K562 (cell line): Measurements from ENCODE around the gene PHETA1. TPM values are rescaled to one million over a fixed set of nuclear protein-coding genes. Genes with fewer than 3 reads are reported as not detected.

Experiments used
- ATAC-seq: fragments of 200-7000 bp; cut with Tn5 transposase; 3 replicates; pipeline ENCODE4 v1.9.1; 2020; ENCODE audit warnings: moderate library complexity
- BruUV-seq: library from RNA; stranded (reverse); fragments of 400-500 nt; replicated peaks from 2 replicates; lab custom pipeline; 2021; lab: Mats Ljungman, UMichigan
- CTCF ChIA-PET: fragments of 300-600 bp; formaldehyde crosslinking; extraction: SDS; loops from one replicate; lab custom pipeline; 2021; ENCODE audit warnings: low intra/inter-chr PET ratio; lab: Yijun Ruan, JAX
- POLR2A ChIA-PET: fragments of 300-600, 350-650 bp; sonication (Branson Sonifier 250); formaldehyde crosslinking; extraction: SDS; loops from one replicate; lab custom pipeline; 2021; ENCODE audit warnings: antibody characterized with exemption, inconsistent platforms; lab: Yijun Ruan, JAX
- DNase-seq, 4 experiments: peaks; one replicate each; pipeline versions ENCODE4 v3.0.0 to v3.0.0-alpha.2; 2011 to 2018; ENCODE audit warnings: low spot score in 3 of 4, mixed read lengths in 3 of 4; ENCODE audit errors: extremely low read depth in 1 of 4
- FAIRE-seq: peaks from 2 replicates; lab custom pipeline; 2011; peaks lifted over from hg19 to GRCh38; lab: Jason Lieb, UNC
- H2AFZ ChIP-seq: 2 replicates; pipeline ENCODE4 v1.6.0; 2011; ENCODE audit warnings: low read depth, low read length, control low read depth, inconsistent platforms
- H3K27ac ChIP-seq: fragments of 200-600 bp; 3 replicates; pipeline ENCODE4 v1.8.0; 2011; ENCODE audit warnings: low read depth, mild to moderate bottlenecking, control low read depth, inconsistent platforms, low read length, moderate library complexity, mixed read lengths; ENCODE audit errors: extremely low read depth
- H3K27me3 ChIP-seq, 2 experiments: fragments of 300-600 bp in 1 of 2; 2 replicates in 1 of 2; 3 replicates in 1 of 2; pipeline versions ENCODE4 v1.6.0 to v1.8.0; 2011; ENCODE audit warnings: inconsistent platforms in 2 of 2, low read length in 2 of 2, mild to moderate bottlenecking in 1 of 2, mixed read lengths in 1 of 2, moderate library complexity in 1 of 2; ENCODE audit not compliant: control insufficient read depth in 2 of 2, insufficient read depth in 2 of 2
- H3K36me3 ChIP-seq: fragments of 300-600 bp; 3 replicates; pipeline ENCODE4 v1.8.0; 2011; ENCODE audit warnings: mild to moderate bottlenecking, low read length, inconsistent platforms; ENCODE audit not compliant: control insufficient read depth, insufficient read depth
- H3K4me1 ChIP-seq, 2 experiments: fragments of 200-600 bp in 1 of 2; replicated peaks in 1 of 2; 2 replicates in 1 of 2; 3 replicates in 1 of 2; pipeline versions ENCODE4 v1.5.1 to v1.8.0; 2011; ENCODE audit warnings: inconsistent platforms in 2 of 2, low read length in 2 of 2, mild to moderate bottlenecking in 1 of 2, mixed read lengths in 1 of 2, moderate library complexity in 1 of 2; ENCODE audit not compliant: control insufficient read depth in 2 of 2, insufficient read depth in 2 of 2
- H3K4me2 ChIP-seq: 2 replicates; pipeline ENCODE4 v1.6.1; 2011; ENCODE audit warnings: low read length, control low read depth, inconsistent platforms, mixed read lengths; ENCODE audit not compliant: insufficient read depth
- H3K4me3 ChIP-seq: fragments of 200-600 bp; sonication (generic), shearing (Covaris generic); 2 replicates; pipeline ENCODE4 v1.5.1; 2016; ENCODE audit warnings: control low read depth, inconsistent platforms
- H3K79me2 ChIP-seq: fragments of 200-600 bp; 3 replicates; pipeline ENCODE4 v1.8.0; 2011; ENCODE audit warnings: low read length, inconsistent platforms; ENCODE audit not compliant: control insufficient read depth, insufficient read depth
- H3K9ac ChIP-seq, 2 experiments: 2 replicates each; pipeline versions ENCODE4 v1.6.0 to v1.6.1; 2011; ENCODE audit warnings: low read depth in 2 of 2, low read length in 2 of 2, control low read depth in 1 of 2, inconsistent platforms in 1 of 2, mild to moderate bottlenecking in 1 of 2, mixed read lengths in 1 of 2; ENCODE audit not compliant: insufficient read depth in 1 of 2
- H3K9me1 ChIP-seq: one replicate; pipeline ENCODE4 v1.6.0; 2011; ENCODE audit warnings: inconsistent platforms, mild to moderate bottlenecking, low read length, moderate library complexity; ENCODE audit not compliant: control insufficient read depth, insufficient read depth
- H3K9me3 ChIP-seq: replicated peaks from 2 replicates; pipeline ENCODE4 v1.5.1; 2011; ENCODE audit warnings: low read depth, low read length, inconsistent platforms; ENCODE audit not compliant: control insufficient read depth, insufficient read depth
- H4K20me1 ChIP-seq: replicated peaks from 2 replicates; pipeline ENCODE4 v1.6.1; 2011; ENCODE audit warnings: low read length, inconsistent platforms, mixed read lengths; ENCODE audit not compliant: control insufficient read depth, insufficient read depth
- CBFA2T3 ChIP-seq: fragments of 450-650 bp; IDR thresholded peaks from 2 replicates; pipeline ENCODE4 v1.6.1; 2017
- CREM ChIP-seq: IDR thresholded peaks from 2 replicates; pipeline ENCODE4 v1.6.1; 2014; ENCODE audit warnings: antibody characterized with exemption, low read depth
- DNMT1 ChIP-seq: fragments of 450-650 bp; IDR thresholded peaks from 2 replicates; pipeline ENCODE4 v1.6.1; 2016; ENCODE audit warnings: antibody characterized with exemption, mild to moderate bottlenecking
- KDM1A ChIP-seq, 2 experiments: fragments of 450-650 bp; IDR thresholded peaks; 2 replicates each; pipeline ENCODE4 v1.6.1; 2016; ENCODE audit warnings: mild to moderate bottlenecking in 2 of 2
- NFE2L1 ChIP-seq: fragments of 450-650 bp; IDR thresholded peaks from 2 replicates; pipeline ENCODE4 v1.6.1; 2016; ENCODE audit warnings: missing genetic modification characterization, low read depth, mild to moderate bottlenecking, missing compliant biosample characterization, moderate library complexity, borderline replicate concordance
- RUNX1 ChIP-seq: sonication (generic); IDR thresholded peaks from 2 replicates; pipeline ENCODE4 v1.6.1; 2016; ENCODE audit warnings: antibody characterized with exemption, low read depth
- SMAD4 ChIP-seq: fragments of 250-450 bp; sonication (Bioruptor Pico); conservative IDR thresholded peaks from 2 replicates; pipeline ENCODE4 v1.8.0; 2021; ENCODE audit warnings: inconsistent platforms, mild to moderate bottlenecking, moderate library complexity
- SPI1 ChIP-seq: IDR thresholded peaks from 2 replicates; pipeline ENCODE4 v1.6.1; 2011; ENCODE audit warnings: low read depth, low read length, control low read depth, borderline replicate concordance
- ZNF76 ChIP-seq: fragments of 250-450 bp; sonication (Bioruptor Pico); IDR thresholded peaks from 2 replicates; pipeline ENCODE4 v1.4.0; 2020; ENCODE audit warnings: mild to moderate bottlenecking, moderate library complexity, borderline replicate concordance
- WGBS: fragments of 100-300 bp; shearing (Covaris generic); methylation state at CpG from one replicate; pipeline ENCODE4 v1.1.6; 2016; ENCODE audit warnings: low coverage, mixed read lengths; ENCODE audit not compliant: insufficient coverage; ENCODE audit errors: missing lambda C conversion rate; 5-methylcytosine and 5-hydroxymethylcytosine counted together
- in situ Hi-C: fragments of 300-500 bp; cut with MboI; formaldehyde crosslinking; loops from 4 replicates; pipeline ENCODE4 v1.15.0; 2018; ENCODE audit warnings: inconsistent platforms, mixed read lengths
- intact Hi-C: fragments of 100-400 bp; cut with micrococcal nuclease; formaldehyde crosslinking; loops from 2 replicates; pipeline ENCODE4 v1.14.2; 2022
- polyA plus RNA-seq, 8 experiments: library from polyadenylated mRNA; depleted of rRNA in 4 of 8; stranded (reverse) in 5 of 8; unstranded in 3 of 8; fragments of >200 nt; fragmentation: Nextera tagmentation in 2 of 8; fragmentation: Illumina TruSeq in 1 of 8; extraction: Ambion mirVana in 2 of 8; extraction: Trizol in 1 of 8; gene quantifications; 2 replicates each; pipeline versions ENCODE4 v1.2.1 to v1.2.3, GENCODE V29; 2011 to 2014; ENCODE audit warnings: inconsistent platforms in 1 of 8, missing spikeins in 1 of 8
- total RNA-seq, 7 experiments: library from RNA; depleted of rRNA in 6 of 7; stranded (reverse); fragments of >200 nt in 6 of 7; fragmentation: Illumina TruSeq in 2 of 7; extraction: Trizol in 2 of 7; gene quantifications; 2 replicates each; pipeline versions ENCODE4 v1.2.1 to v1.2.3, GENCODE V29; 2011 to 2021; ENCODE audit warnings: low replicate concordance in 1 of 7
- TF ChIP-seq, protein P1 (sequence below): sonication (generic); formaldehyde crosslinking; IDR thresholded peaks from 2 replicates; pipeline ENCODE4 v1.9.0; 2022; ENCODE audit warnings: mild to moderate bottlenecking, missing genetic modification reagents
- TF ChIP-seq, protein P2 (sequence below): sonication (generic); formaldehyde crosslinking; IDR thresholded peaks from 2 replicates; pipeline ENCODE4 v1.8.0; 2022; ENCODE audit warnings: missing genetic modification reagents, mild to moderate bottlenecking, moderate library complexity, borderline replicate concordance

The PHETA1 gene
- total and polyA plus RNA-seq, 9 of the 15 experiments (the other 6 are each of a cell fraction or from before 2014, with no cell fraction given): 0.03 to 12.4 (median 3.0) TPM

- TF ChIP-seq DNMT1 (no peak), ZNF76 (CRISPR knock-in tag) (no peak), KDM1A (IDR thresholded peaks at IDR 0.05) (0 out of 4 replicates have a peak, but pooled peaks of 1 of the 2 experiments have one; percentile 25), NFE2L1 (tag) (no peak), CBFA2T3 (peak; percentile 61), SMAD4 (CRISPR knock-in tag) (no peak), CREM (no peak)
Observed at GRCh38 chr12:111359914-111360276, 9.0 kb downstream of the PHETA1 start (continued).

DNA sequence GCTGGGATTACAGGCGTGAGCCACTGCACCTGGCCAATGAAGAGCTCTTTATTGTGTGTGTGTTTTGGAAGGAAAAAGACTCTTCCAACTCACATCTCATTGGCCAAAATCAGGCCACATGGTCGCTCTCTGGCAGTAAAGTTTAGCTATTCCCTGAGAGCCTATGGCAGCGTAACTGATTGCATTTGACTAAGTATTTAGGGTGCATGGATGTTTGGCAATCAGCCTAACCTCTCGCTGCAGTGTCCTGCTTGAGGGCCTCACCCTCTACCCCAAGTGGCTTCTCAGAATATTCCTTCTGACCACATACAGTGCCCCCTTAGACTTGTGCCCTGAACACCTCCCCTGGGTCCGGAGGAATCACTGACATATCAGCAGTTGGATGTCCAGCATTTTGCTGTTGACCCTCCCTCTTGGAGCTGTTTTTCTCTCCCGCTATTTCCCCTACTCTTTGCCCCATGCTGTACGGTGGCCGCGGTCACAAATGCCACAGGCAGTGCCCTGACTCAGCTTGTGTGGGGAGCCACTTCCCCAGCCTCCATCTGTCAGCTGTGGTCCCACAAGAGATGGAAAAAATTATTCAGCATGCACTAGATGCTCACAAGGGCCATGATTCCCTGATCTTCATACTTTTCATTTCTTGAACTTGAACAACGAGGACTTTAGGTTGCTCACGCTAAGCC is 9.5 kb downstream of the PHETA1 start:
- ATAC-seq (no peak), FAIRE-seq (no peak)

More for the DNA sequence above, 9.5 kb downstream of the PHETA1 start:
- no peaks in the 10 kb centered on the region for H3K9me1 ChIP-seq
- no peaks in the 10 kb centered on the region for H3K9me3 ChIP-seq
- no peaks in the 10 kb centered on the region for H3K79me2 ChIP-seq
- intact Hi-C loops (no loop called here), in situ Hi-C loops (no loop called here)
- H3K27me3 ChIP-seq: peaks cover 5 to 6% of the 10 kb centered on the region in 2 experiments; a peak in 2 of 5 replicates
- H4K20me1 ChIP-seq: peaks cover 8% of the 10 kb centered on the region
- H3K9ac ChIP-seq: no peak overlapping the region
- TF ChIP-seq, protein P1, sequence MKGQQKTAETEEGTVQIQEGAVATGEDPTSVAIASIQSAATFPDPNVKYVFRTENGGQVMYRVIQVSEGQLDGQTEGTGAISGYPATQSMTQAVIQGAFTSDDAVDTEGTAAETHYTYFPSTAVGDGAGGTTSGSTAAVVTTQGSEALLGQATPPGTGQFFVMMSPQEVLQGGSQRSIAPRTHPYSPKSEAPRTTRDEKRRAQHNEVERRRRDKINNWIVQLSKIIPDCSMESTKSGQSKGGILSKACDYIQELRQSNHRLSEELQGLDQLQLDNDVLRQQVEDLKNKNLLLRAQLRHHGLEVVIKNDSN: peak; percentile 32; the same call in 1 of the 2 replicates
- TF ChIP-seq SPI1 (0 out of 2 replicates have a peak, but pooled peaks have one; percentile 7), RUNX1 (no peak)
- TF ChIP-seq, protein P2, sequence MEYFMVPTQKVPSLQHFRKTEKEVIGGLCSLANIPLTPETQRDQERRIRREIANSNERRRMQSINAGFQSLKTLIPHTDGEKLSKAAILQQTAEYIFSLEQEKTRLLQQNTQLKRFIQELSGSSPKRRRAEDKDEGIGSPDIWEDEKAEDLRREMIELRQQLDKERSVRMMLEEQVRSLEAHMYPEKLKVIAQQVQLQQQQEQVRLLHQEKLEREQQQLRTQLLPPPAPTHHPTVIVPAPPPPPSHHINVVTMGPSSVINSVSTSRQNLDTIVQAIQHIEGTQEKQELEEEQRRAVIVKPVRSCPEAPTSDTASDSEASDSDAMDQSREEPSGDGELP (CRISPR knock-in tag): peak; percentile 32; the same call in 1 of the 2 replicates
- POLR2A ChIA-PET: interaction anchor here (0.5 to 1.6 kb wide), 4 partner anchors 8 to 24 kb away, joined by 3 to 9 read pairs (median 4); partner anchors contain the start of gene PHETA1
- DNase-seq: no peak
- H3K36me3 ChIP-seq: peaks cover 16% of the 10 kb centered on the region; the same call in 1 of the 3 replicates
- WGBS: 33% methylated on average over 11 of the region's 11 CpGs
- CTCF ChIA-PET: no interaction called here
- H2AFZ ChIP-seq: no peak overlapping the region
- no TSS peak for BruUV-seq
- no peak overlapping the region for H3K27ac ChIP-seq
- no peak overlapping the region for H3K4me2 ChIP-seq
- H3K4me1 ChIP-seq: peaks cover 8 to 18% of the 10 kb centered on the region in 2 experiments; a peak in 3 of 5 replicates
- no peak overlapping the region for H3K4me3 ChIP-seq
